A673 (cell line): ENCODE data around the gene SBF2. TPM values are rescaled to one million over a fixed set of nuclear protein-coding genes. Genes with fewer than 3 reads are reported as not detected.

Experiments used
- BruUV-seq: library from RNA; stranded (reverse); fragments of 400-500 nt; replicated peaks from 2 replicates; lab custom pipeline; 2021; lab: Mats Ljungman, UMichigan
- CTCF ChIA-PET: fragments of 300-600 bp; sonication (Branson Sonifier 250); formaldehyde crosslinking; loops from one replicate; lab custom pipeline; 2022; ENCODE audit warnings: antibody characterized with exemption; lab: Charles Lee
- POLR2A ChIA-PET: fragments of 300-600 bp; sonication (Branson Sonifier 250); formaldehyde crosslinking; loops from one replicate; lab custom pipeline; 2022; ENCODE audit warnings: antibody characterized with exemption; ENCODE audit not compliant: low non-redundant PET; lab: Charles Lee
- DNase-seq: peaks from one replicate; pipeline ENCODE4 v3.0.0-alpha.2; 2015; ENCODE audit warnings: low spot score
- H3K27ac ChIP-seq: fragments of 200-600 bp; sonication (generic); 2 replicates; pipeline ENCODE4 v1.5.1; 2016; ENCODE audit warnings: mixed run types, low read depth, mild to moderate bottlenecking, mixed read lengths, antibody characterized with exemption, low read length; ENCODE audit not compliant: poor library complexity, severe bottlenecking
- H3K27me3 ChIP-seq: fragments of 200-600 bp; sonication (generic); replicated peaks from 2 replicates; pipeline ENCODE4 v1.6.1; 2017; ENCODE audit warnings: mixed run types, low read depth, mild to moderate bottlenecking, mixed read lengths, antibody characterized with exemption, low read length; ENCODE audit not compliant: insufficient read depth, poor library complexity
- H3K36me3 ChIP-seq: fragments of 200-600 bp; sonication (generic); 2 replicates; pipeline ENCODE4 v1.6.1; 2016; ENCODE audit warnings: mixed run types, mild to moderate bottlenecking, mixed read lengths, antibody characterized with exemption, low read length; ENCODE audit not compliant: insufficient read depth, poor library complexity, severe bottlenecking
- H3K4me1 ChIP-seq: fragments of 200-600 bp; sonication (generic); 2 replicates; pipeline ENCODE4 v1.6.1; 2017; ENCODE audit warnings: mixed run types, mild to moderate bottlenecking, mixed read lengths, antibody characterized with exemption, low read length; ENCODE audit not compliant: insufficient read depth, poor library complexity, severe bottlenecking
- H3K4me3 ChIP-seq: fragments of 200-600 bp; sonication (generic); 2 replicates; pipeline ENCODE4 v1.5.1; 2016; ENCODE audit warnings: low read depth, mixed run types, mild to moderate bottlenecking, mixed read lengths, low read length; ENCODE audit not compliant: poor library complexity, severe bottlenecking
- H3K9me3 ChIP-seq: fragments of 200-600 bp; sonication (generic); 2 replicates; pipeline ENCODE4 v1.6.1; 2016; ENCODE audit warnings: mixed run types, low read depth, mild to moderate bottlenecking, mixed read lengths, antibody characterized with exemption, low read length; ENCODE audit not compliant: poor library complexity, severe bottlenecking
- EZH2 ChIP-seq: fragments of 200-600 bp; sonication (generic); IDR thresholded peaks from 2 replicates; pipeline ENCODE4 v1.6.1; 2017; ENCODE audit warnings: borderline replicate concordance, low read depth, mild to moderate bottlenecking, mixed read lengths, antibody characterized with exemption, low read length; ENCODE audit not compliant: poor library complexity, severe bottlenecking
- intact Hi-C: fragments of 100-400 bp; cut with micrococcal nuclease; formaldehyde crosslinking; loops from one replicate; pipeline ENCODE4 v1.10.0; 2022; ENCODE audit not compliant: unreplicated experiment
- total RNA-seq: library from RNA; stranded (reverse); gene quantifications from 2 replicates; pipeline ENCODE4 v1.2.3, GENCODE V29; 2021
- TF ChIP-seq, protein P1 (sequence below): fragments of 300-800, 200-600 bp; sonication (generic); conservative IDR thresholded peaks from 2 replicates; pipeline ENCODE4 v1.5.1; 2017; ENCODE audit warnings: low read depth, mild to moderate bottlenecking, antibody characterized with exemption, low read length, moderate library complexity, mixed read lengths

SBF2 gene
- total RNA-seq, 1 experiment from 2014 or later: 31.8 TPM

DNA sequence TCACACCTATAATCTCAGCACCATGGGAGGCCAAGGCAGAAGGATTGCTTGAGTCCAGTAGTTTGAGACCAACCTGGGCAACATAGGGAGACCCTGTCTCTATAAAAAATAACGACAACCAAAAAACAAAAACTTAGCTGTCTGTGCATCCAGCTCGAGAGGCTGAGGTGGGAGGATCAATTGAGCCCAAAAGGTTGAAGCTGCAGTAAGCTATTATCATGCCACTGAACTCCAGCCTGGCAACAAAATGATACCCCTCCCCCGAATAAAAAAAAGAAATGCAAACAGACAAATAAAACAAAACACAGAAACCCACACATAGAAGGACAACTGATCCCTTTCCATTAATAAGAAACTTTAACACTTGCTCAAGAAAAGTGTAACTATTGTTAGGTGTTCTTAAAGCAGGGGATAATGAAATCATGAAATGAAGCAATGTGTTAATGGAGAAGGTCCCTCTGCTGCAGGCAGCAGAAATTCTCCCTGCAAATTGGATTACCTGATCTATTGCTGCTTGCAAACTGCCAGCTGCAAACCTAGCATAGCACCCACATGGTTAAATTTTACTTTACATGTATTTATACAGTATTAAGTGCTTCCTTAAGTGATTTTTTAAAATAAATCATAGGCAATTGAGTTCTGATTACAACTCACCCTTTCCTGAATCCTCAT lies 226.3 kb downstream of the SBF2 start:
- H3K36me3 ChIP-seq: no peaks in the 10 kb centered on the region
- BruUV-seq: no TSS peak
- ChIA-PET CTCF (no interaction called here), POLR2A (no interaction called here)
- intact Hi-C loops: no loop called here
- no peaks in the 10 kb centered on the region for H3K9me3 ChIP-seq
- H3K27ac ChIP-seq: no peak overlapping the region
- peaks cover 8% of the 10 kb centered on the region for H3K4me1 ChIP-seq
- H3K4me3 ChIP-seq: no peak overlapping the region
- TF ChIP-seq EZH2: no peak
- TF ChIP-seq, protein P1, sequence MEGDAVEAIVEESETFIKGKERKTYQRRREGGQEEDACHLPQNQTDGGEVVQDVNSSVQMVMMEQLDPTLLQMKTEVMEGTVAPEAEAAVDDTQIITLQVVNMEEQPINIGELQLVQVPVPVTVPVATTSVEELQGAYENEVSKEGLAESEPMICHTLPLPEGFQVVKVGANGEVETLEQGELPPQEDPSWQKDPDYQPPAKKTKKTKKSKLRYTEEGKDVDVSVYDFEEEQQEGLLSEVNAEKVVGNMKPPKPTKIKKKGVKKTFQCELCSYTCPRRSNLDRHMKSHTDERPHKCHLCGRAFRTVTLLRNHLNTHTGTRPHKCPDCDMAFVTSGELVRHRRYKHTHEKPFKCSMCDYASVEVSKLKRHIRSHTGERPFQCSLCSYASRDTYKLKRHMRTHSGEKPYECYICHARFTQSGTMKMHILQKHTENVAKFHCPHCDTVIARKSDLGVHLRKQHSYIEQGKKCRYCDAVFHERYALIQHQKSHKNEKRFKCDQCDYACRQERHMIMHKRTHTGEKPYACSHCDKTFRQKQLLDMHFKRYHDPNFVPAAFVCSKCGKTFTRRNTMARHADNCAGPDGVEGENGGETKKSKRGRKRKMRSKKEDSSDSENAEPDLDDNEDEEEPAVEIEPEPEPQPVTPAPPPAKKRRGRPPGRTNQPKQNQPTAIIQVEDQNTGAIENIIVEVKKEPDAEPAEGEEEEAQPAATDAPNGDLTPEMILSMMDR: no peak
- no peaks in the 10 kb centered on the region for H3K27me3 ChIP-seq
- DNase-seq: peak; percentile 17

GRCh38 chr11:10066441-10066840 lies 227.6 kb downstream of the SBF2 start:
- peaks cover 8% of the 10 kb centered on the region for H3K4me1 ChIP-seq
- ChIA-PET POLR2A (no interaction called here), CTCF (no interaction called here)
- no peak for TF ChIP-seq EZH2
- TF ChIP-seq, protein P1: no peak
- DNase-seq: no peak
- no peaks in the 10 kb centered on the region for H3K27me3 ChIP-seq
- intact Hi-C loops: no loop called here
- no TSS peak for BruUV-seq
- no peak overlapping the region for H3K4me3 ChIP-seq
- H3K36me3 ChIP-seq: no peaks in the 10 kb centered on the region
- H3K27ac ChIP-seq: no peak overlapping the region
- peaks cover 6% of the 10 kb centered on the region for H3K9me3 ChIP-seq

- Histone ChIP-seq H3K27me3 (no peaks in the 10 kb centered on the region), H3K36me3 (no peaks in the 10 kb centered on the region), H3K27ac (no peak overlapping the region), H3K4me1 (peaks cover 8% of the 10 kb centered on the region), H3K4me3 (no peak overlapping the region), H3K9me3 (peaks cover 6% of the 10 kb centered on the region)
- DNase-seq: no peak
- ChIA-PET POLR2A (interaction anchor here (0.6 kb wide), 1 partner anchor 1121 kb away, joined by 3 read pairs; no protein-coding TSS in a partner anchor), CTCF (no interaction called here)
- TF ChIP-seq, protein P1: no peak
- no peak for TF ChIP-seq EZH2
- intact Hi-C loops: no loop called here
- no TSS peak for BruUV-seq
Observed at GRCh38 chr11:10064828-10065227, 229.2 kb downstream of the SBF2 start.
